Measurements from ENCODE around the gene UGT1A3.

UGT1A3 gene

DNA sequence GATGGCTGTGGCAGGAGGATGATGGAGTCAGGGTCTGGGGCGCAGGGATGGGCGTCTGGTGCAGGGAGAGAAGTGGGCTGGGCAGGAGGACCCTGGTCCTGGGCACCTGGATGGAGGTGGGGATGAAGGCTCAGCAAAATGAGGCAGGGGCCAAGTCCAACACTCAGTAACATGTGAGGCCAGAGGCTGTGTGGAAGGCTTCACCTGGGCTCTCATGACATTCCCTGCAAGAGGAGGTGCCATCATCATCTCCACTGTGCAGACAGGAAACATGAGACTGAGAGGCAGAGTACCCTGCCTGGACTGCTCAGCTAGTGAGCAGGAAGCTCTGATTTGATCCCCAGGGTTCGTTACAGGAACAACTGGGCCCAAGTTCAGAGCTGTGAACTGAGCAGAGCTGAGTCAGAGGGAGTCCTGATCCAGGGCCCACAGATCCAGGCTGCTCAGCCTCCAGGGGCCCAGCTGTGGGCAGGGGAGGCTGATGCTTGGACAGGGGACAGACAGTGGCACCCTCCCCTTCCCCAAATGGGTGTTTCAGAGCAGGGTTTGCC is 88.6 kb downstream of the UGT1A3 start:
- no peak overlapping the region for H3K27ac ChIP-seq (ENCODE audit: low read depth, low read length)
- no peak overlapping the region for H4K5ac ChIP-seq (ENCODE audit: low read length)
- H3K36me3 ChIP-seq (ENCODE audit: control insufficient read depth, insufficient read depth, low read length) = no peaks in the 10 kb centered on the region
- H3K18ac ChIP-seq (ENCODE audit: low read length) = no peak overlapping the region
- H3K4me1 ChIP-seq (ENCODE audit: control insufficient read depth, low read depth, low read length) = no peaks in the 10 kb centered on the region
- no peak overlapping the region for H3K23ac ChIP-seq (ENCODE audit: low read length)
- no peak overlapping the region for H3K9ac ChIP-seq (ENCODE audit: low read length)
- H3K27me3 ChIP-seq (ENCODE audit: insufficient read depth, low read length, poor library complexity) = no peaks in the 10 kb centered on the region
- no peaks in the 10 kb centered on the region for H3K79me1 ChIP-seq (ENCODE audit: low read length)
- no peak overlapping the region for H2BK15ac ChIP-seq (replicated peaks; ENCODE audit: low read depth)
- no peak overlapping the region for H2BK120ac ChIP-seq (ENCODE audit: low read depth, low read length)
- H3K4me2 ChIP-seq (ENCODE audit: low read length) = no peak overlapping the region
- H3K79me2 ChIP-seq (ENCODE audit: control insufficient read depth, insufficient read depth, low read length) = no peaks in the 10 kb centered on the region
- no peak overlapping the region for H2BK5ac ChIP-seq (ENCODE audit: low read length)
- no peak overlapping the region for H3K4ac ChIP-seq (ENCODE audit: low read depth, low read length)
- no peak overlapping the region for H4K8ac ChIP-seq (ENCODE audit: low read depth, low read length)
- no peak overlapping the region for H3K56ac ChIP-seq (ENCODE audit: low read length)
- WGBS (ENCODE audit: extremely low coverage, insufficient coverage, low lambda C conversion rate) = no CpG with 5 or more reads among the region's 3 CpGs
- DNase-seq = no peak
- no peak overlapping the region for H2AK5ac ChIP-seq (ENCODE audit: low read length)
- H3K4me3 ChIP-seq (ENCODE audit: low read length) = no peak overlapping the region

DNA sequence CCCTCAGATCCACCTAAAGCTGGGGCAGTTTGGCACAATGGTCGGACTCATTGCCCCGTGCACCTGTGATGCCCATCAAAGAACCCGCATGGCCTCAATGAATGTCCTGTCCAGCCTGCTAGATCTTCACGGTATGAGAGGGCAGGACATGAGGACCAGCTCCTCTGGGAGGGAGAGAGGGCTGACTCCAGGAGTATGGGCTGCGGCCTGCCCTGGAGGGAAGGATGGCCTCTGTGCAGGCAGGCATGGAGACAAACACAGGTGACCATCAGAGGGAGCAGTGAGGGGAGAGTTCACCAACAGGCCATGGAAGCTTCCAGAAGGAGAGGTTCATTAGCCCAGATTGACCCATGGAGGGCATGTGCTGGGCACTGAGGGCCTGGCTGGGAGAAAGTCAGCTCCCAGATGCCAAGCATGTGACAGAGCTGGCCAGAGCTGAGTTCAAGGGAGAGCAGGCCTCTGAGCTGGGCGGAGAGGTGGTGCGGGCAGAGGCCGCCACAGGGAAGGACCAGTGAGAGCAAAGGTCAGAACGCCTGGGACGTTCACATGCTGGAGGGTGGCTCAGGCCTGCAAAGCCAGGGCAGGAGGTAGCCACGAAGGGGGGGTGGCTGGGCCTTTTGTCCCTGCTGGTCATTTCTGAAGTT is 89.3 kb downstream of the UGT1A3 start:
- Histone ChIP-seq H2AK5ac (ENCODE audit: low read length) (no peak overlapping the region), H2BK120ac (ENCODE audit: low read depth, low read length) (no peak overlapping the region), H3K79me2 (ENCODE audit: control insufficient read depth, insufficient read depth, low read length) (no peaks in the 10 kb centered on the region), H3K36me3 (ENCODE audit: control insufficient read depth, insufficient read depth, low read length) (no peaks in the 10 kb centered on the region), H3K56ac (ENCODE audit: low read length) (no peak overlapping the region), H3K23ac (ENCODE audit: low read length) (no peak overlapping the region), H3K9ac (ENCODE audit: low read length) (no peak overlapping the region), H3K27me3 (ENCODE audit: insufficient read depth, low read length, poor library complexity) (no peaks in the 10 kb centered on the region), H4K8ac (ENCODE audit: low read depth, low read length) (no peak overlapping the region), H3K27ac (ENCODE audit: low read depth, low read length) (no peak overlapping the region), H3K79me1 (ENCODE audit: low read length) (no peaks in the 10 kb centered on the region), H4K5ac (ENCODE audit: low read length) (no peak overlapping the region), H3K4me3 (ENCODE audit: low read length) (no peak overlapping the region), H3K4ac (ENCODE audit: low read depth, low read length) (no peak overlapping the region), H3K4me2 (ENCODE audit: low read length) (no peak overlapping the region), H3K18ac (ENCODE audit: low read length) (no peak overlapping the region), H2BK15ac (replicated peaks; ENCODE audit: low read depth) (no peak overlapping the region), H2BK5ac (ENCODE audit: low read length) (no peak overlapping the region), H3K4me1 (ENCODE audit: control insufficient read depth, low read depth, low read length) (no peaks in the 10 kb centered on the region)
- no CpG with 5 or more reads among the region's 11 CpGs for WGBS (ENCODE audit: extremely low coverage, insufficient coverage, low lambda C conversion rate)
- DNase-seq = no peak

DNA sequence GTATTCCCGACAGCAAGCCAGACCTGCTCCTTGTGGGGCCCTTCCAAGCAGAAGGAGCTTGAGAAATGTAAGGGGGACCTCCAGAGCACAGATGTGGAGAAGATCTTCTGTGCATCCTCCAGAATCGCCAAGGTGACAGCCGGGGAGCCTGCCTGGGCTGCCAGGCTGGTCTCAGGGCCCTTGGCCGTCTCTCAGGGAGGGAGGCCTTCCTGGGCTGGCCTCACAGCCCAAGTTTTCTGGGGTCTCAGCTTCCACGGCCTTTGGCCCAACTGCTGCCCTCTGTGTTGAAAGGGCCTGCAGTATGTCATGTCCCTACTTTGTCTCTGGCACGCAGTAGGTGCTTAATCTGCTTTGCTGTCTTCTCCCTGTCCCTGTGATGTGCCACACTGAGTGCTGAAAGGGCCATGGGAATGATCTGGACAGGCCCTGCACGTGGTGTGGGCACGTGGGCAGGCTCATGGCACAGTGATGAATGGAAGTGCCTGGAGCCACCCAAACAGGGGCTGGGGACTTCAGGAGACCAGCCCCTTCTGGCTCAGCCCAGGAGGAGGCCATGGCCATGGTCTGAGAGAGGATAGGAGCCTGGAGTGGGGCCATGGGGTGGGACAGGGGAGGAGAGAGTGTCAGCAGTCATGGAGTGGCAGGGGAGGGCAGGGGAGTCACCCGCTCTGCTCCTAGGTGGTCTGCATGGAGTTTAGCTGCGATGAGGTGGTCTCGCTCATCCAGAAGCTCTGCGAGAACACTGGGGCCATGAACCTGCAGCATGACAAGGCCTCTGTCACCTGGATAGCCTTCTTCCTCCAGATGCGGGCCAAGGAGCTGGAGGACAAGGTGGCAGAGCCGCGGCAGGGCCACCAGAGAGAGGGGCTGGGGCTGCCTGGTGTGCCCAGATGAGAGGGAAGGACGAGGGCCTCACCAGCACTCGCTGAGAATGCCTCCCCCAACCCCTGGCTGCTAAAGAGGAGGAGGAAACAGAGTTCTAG is 90.1 kb downstream of the UGT1A3 start:
- no CpG with 5 or more reads among the region's 17 CpGs for WGBS (ENCODE audit: extremely low coverage, insufficient coverage, low lambda C conversion rate)
- DNase-seq = no peak
- Histone ChIP-seq H3K36me3 (ENCODE audit: control insufficient read depth, insufficient read depth, low read length) (no peaks in the 10 kb centered on the region), H2BK15ac (replicated peaks; ENCODE audit: low read depth) (no peak overlapping the region), H3K27me3 (ENCODE audit: insufficient read depth, low read length, poor library complexity) (no peaks in the 10 kb centered on the region), H3K79me2 (ENCODE audit: control insufficient read depth, insufficient read depth, low read length) (no peaks in the 10 kb centered on the region), H3K79me1 (ENCODE audit: low read length) (no peaks in the 10 kb centered on the region), H3K18ac (ENCODE audit: low read length) (no peak overlapping the region), H3K4me3 (ENCODE audit: low read length) (no peak overlapping the region), H3K23ac (ENCODE audit: low read length) (no peak overlapping the region), H3K4me2 (ENCODE audit: low read length) (no peak overlapping the region), H4K5ac (ENCODE audit: low read length) (no peak overlapping the region), H3K4ac (ENCODE audit: low read depth, low read length) (no peak overlapping the region), H2AK5ac (ENCODE audit: low read length) (no peak overlapping the region), H3K27ac (ENCODE audit: low read depth, low read length) (no peak overlapping the region), H2BK120ac (ENCODE audit: low read depth, low read length) (no peak overlapping the region), H3K9ac (ENCODE audit: low read length) (no peak overlapping the region), H2BK5ac (ENCODE audit: low read length) (no peak overlapping the region), H3K4me1 (ENCODE audit: control insufficient read depth, low read depth, low read length) (no peaks in the 10 kb centered on the region), H4K8ac (ENCODE audit: low read depth, low read length) (no peak overlapping the region), H3K56ac (ENCODE audit: low read length) (no peak overlapping the region)

GRCh38 chr2:233819884-233820773 is 91.3 kb downstream of the UGT1A3 start:
- H3K4me3 ChIP-seq (ENCODE audit: low read length) = no peak overlapping the region
- no peak overlapping the region for H4K8ac ChIP-seq (ENCODE audit: low read depth, low read length)
- no peak overlapping the region for H3K56ac ChIP-seq (ENCODE audit: low read length)
- H2BK120ac ChIP-seq (ENCODE audit: low read depth, low read length) = no peak overlapping the region
- H3K18ac ChIP-seq (ENCODE audit: low read length) = no peak overlapping the region
- no peaks in the 10 kb centered on the region for H3K4me1 ChIP-seq (ENCODE audit: control insufficient read depth, low read depth, low read length)
- no peak overlapping the region for H3K23ac ChIP-seq (ENCODE audit: low read length)
- no peaks in the 10 kb centered on the region for H3K36me3 ChIP-seq (ENCODE audit: control insufficient read depth, insufficient read depth, low read length)
- no peaks in the 10 kb centered on the region for H3K79me1 ChIP-seq (ENCODE audit: low read length)
- H3K79me2 ChIP-seq (ENCODE audit: control insufficient read depth, insufficient read depth, low read length) = no peaks in the 10 kb centered on the region
- H3K27ac ChIP-seq (ENCODE audit: low read depth, low read length) = no peak overlapping the region
- no peak overlapping the region for H3K4me2 ChIP-seq (ENCODE audit: low read length)
- no peak for DNase-seq
- no peak overlapping the region for H2BK15ac ChIP-seq (replicated peaks; ENCODE audit: low read depth)
- H3K9ac ChIP-seq (ENCODE audit: low read length) = no peak overlapping the region
- no peak overlapping the region for H2BK5ac ChIP-seq (ENCODE audit: low read length)
- H2AK5ac ChIP-seq (ENCODE audit: low read length) = no peak overlapping the region
- no peak overlapping the region for H3K4ac ChIP-seq (ENCODE audit: low read depth, low read length)
- H3K27me3 ChIP-seq (ENCODE audit: insufficient read depth, low read length, poor library complexity) = no peaks in the 10 kb centered on the region
- H4K5ac ChIP-seq (ENCODE audit: low read length) = no peak overlapping the region
- no CpG with 5 or more reads among the region's 18 CpGs for WGBS (ENCODE audit: extremely low coverage, insufficient coverage, low lambda C conversion rate)

DNA sequence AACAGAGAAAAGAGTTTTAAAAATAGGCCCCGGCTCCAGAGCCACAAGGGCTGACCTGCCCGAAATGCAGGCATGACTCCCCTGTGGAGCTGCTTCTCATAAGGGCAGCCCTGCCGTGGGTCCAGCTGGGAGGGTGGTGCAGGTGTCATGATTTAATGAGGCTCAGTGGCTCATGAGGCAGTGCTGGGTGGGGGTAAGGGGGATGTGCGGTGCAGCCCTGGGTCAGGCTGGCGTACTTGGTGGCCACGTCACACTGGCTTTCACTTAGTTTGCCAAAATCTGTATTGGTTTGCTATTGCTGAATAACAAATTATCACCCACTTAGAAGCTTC is 91.9 kb downstream of the UGT1A3 start:
- Histone ChIP-seq H4K8ac (ENCODE audit: low read depth, low read length) (no peak overlapping the region), H3K4me1 (ENCODE audit: control insufficient read depth, low read depth, low read length) (no peaks in the 10 kb centered on the region), H4K5ac (ENCODE audit: low read length) (no peak overlapping the region), H3K79me2 (ENCODE audit: control insufficient read depth, insufficient read depth, low read length) (no peaks in the 10 kb centered on the region), H3K4me2 (ENCODE audit: low read length) (no peak overlapping the region), H3K36me3 (ENCODE audit: control insufficient read depth, insufficient read depth, low read length) (no peaks in the 10 kb centered on the region), H2BK15ac (replicated peaks; ENCODE audit: low read depth) (no peak overlapping the region), H2BK120ac (ENCODE audit: low read depth, low read length) (no peak overlapping the region), H3K4ac (ENCODE audit: low read depth, low read length) (no peak overlapping the region), H3K27ac (ENCODE audit: low read depth, low read length) (no peak overlapping the region), H2AK5ac (ENCODE audit: low read length) (no peak overlapping the region), H3K4me3 (ENCODE audit: low read length) (no peak overlapping the region), H3K56ac (ENCODE audit: low read length) (no peak overlapping the region), H3K18ac (ENCODE audit: low read length) (no peak overlapping the region), H3K27me3 (ENCODE audit: insufficient read depth, low read length, poor library complexity) (no peaks in the 10 kb centered on the region), H3K79me1 (ENCODE audit: low read length) (no peaks in the 10 kb centered on the region), H2BK5ac (ENCODE audit: low read length) (no peak overlapping the region), H3K23ac (ENCODE audit: low read length) (no peak overlapping the region), H3K9ac (ENCODE audit: low read length) (no peak overlapping the region)
- no CpG with 5 or more reads among the region's 6 CpGs for WGBS (ENCODE audit: extremely low coverage, insufficient coverage, low lambda C conversion rate)
- DNase-seq = no peak
